Thoracic aorta (tissue), 2 donors: ENCODE measurements around the gene MGLL. TPM values are rescaled to one million over a fixed set of nuclear protein-coding genes. Genes with fewer than 3 reads are reported as not detected.

Source experiments
- ATAC-seq: fragments of 150-250 bp; one replicate; pipeline ENCODE4 v1.8.0; 2017; ENCODE audit warnings: low read depth; ENCODE audit not compliant: insufficient number of reproducible peaks, low FRiP score
- DNase-seq: peaks from one replicate; pipeline ENCODE4 v3.0.0-alpha.2; 2020; ENCODE audit warnings: low spot score
- H3K27ac ChIP-seq, 2 donors: fragments of 200-600 bp; sonication (generic); 1 replicate in 1 of 2; 2 replicates in 1 of 2; pipeline ENCODE4 v1.5.1; 2016; ENCODE audit warnings: mild to moderate bottlenecking in 2 of 2, moderate library complexity in 2 of 2
- H3K27me3 ChIP-seq: fragments of 200-600 bp; sonication (generic); replicated peaks from 2 replicates; pipeline ENCODE4 v1.6.0; 2016; ENCODE audit warnings: mild to moderate bottlenecking; ENCODE audit not compliant: insufficient read depth
- H3K36me3 ChIP-seq: fragments of 200-600 bp; sonication (generic); one replicate; pipeline ENCODE4 v1.5.1; 2016
- H3K4me1 ChIP-seq, 2 donors: fragments of 200-600 bp; sonication (generic); 1 replicate in 1 of 2; 2 replicates in 1 of 2; pipeline versions ENCODE4 v1.5.1 to v1.6.0; 2016; ENCODE audit warnings: low read depth in 2 of 2, mild to moderate bottlenecking in 1 of 2; ENCODE audit not compliant: control insufficient read depth in 1 of 2
- H3K4me3 ChIP-seq: fragments of 200-600 bp; sonication (generic); 2 replicates; pipeline ENCODE4 v1.5.1; 2016; ENCODE audit warnings: mild to moderate bottlenecking
- H3K9me3 ChIP-seq: fragments of 200-600 bp; sonication (generic); 2 replicates; pipeline ENCODE4 v1.5.1; 2016
- total RNA-seq, 2 donors: library from RNA; depleted of rRNA; stranded (reverse); fragments of >200 nt; gene quantifications; one replicate each; pipeline versions ENCODE4 v1.1.0 to v1.2.3, GENCODE V29; 2016
- TF ChIP-seq, protein P1 (sequence below): fragments of 200-600 bp; sonication (generic); IDR thresholded peaks from one replicate; pipeline ENCODE4 v1.5.1; 2019; ENCODE audit warnings: antibody characterized with exemption

MGLL gene
- total RNA-seq, 2 donors from 2014 or later, result 57.6 to 71.8 TPM

DNA sequence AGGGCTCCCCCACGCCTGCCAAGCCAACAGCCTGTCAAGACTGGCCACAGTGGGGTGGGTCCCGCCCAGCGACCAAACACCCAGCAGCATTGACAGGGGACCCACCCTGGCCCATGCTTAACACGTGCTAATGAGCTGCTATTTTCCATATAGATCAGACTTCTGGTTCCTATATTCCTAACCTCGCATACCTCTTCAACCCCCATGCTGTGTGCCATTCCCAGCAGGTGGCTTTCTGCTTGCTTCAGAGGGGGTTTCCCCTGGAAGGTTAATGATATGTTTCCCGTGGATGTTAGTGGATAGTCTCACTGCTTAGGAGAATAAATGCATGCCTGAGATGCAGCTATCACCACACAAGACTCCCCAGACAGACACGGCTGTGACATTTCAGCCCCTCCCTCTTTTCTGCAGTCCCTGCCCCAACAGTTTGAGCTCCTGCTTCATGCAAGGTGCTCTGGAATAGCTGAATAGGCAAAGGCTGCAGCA is 37.9 kb upstream of the MGLL start:
- no peaks in the 10 kb centered on the region for H3K9me3 ChIP-seq
- H3K4me3 ChIP-seq, result no peak overlapping the region
- ATAC-seq (no peak), DNase-seq (no peak)
- H3K27me3 ChIP-seq, result no peaks in the 10 kb centered on the region
- no peaks in the 10 kb centered on the region for H3K4me1 ChIP-seq
- no peaks in the 10 kb centered on the region for H3K36me3 ChIP-seq
- TF ChIP-seq, protein P1, sequence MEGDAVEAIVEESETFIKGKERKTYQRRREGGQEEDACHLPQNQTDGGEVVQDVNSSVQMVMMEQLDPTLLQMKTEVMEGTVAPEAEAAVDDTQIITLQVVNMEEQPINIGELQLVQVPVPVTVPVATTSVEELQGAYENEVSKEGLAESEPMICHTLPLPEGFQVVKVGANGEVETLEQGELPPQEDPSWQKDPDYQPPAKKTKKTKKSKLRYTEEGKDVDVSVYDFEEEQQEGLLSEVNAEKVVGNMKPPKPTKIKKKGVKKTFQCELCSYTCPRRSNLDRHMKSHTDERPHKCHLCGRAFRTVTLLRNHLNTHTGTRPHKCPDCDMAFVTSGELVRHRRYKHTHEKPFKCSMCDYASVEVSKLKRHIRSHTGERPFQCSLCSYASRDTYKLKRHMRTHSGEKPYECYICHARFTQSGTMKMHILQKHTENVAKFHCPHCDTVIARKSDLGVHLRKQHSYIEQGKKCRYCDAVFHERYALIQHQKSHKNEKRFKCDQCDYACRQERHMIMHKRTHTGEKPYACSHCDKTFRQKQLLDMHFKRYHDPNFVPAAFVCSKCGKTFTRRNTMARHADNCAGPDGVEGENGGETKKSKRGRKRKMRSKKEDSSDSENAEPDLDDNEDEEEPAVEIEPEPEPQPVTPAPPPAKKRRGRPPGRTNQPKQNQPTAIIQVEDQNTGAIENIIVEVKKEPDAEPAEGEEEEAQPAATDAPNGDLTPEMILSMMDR, result no peak
- no peak overlapping the region for H3K27ac ChIP-seq

DNA sequence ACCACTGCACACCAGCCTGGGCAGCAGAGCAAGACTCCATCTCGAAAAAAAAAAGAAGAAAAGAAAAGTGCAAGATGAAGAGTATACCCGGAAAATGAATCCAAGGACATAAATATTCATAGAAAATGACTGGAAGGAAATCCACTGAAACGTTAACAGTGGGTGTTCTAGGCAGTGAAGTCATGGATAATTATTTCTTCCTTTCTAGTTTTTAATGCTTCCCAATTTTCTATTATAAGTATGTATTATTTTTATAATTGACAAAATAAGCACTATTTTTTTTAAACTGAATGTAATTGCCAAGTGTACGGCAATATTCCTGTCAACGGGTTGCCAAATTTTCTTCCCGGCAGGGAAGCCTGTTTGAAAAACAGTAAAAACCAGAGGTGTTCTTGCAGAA is 37.4 kb upstream of the MGLL start:
- Histone ChIP-seq H3K36me3 (no peaks in the 10 kb centered on the region), H3K9me3 (no peaks in the 10 kb centered on the region), H3K4me3 (no peak overlapping the region), H3K27ac (no peak overlapping the region), H3K4me1 (no peaks in the 10 kb centered on the region), H3K27me3 (no peaks in the 10 kb centered on the region)
- ATAC-seq, result no peak
- TF ChIP-seq, protein P1, result no peak
- no peak for DNase-seq

DNA sequence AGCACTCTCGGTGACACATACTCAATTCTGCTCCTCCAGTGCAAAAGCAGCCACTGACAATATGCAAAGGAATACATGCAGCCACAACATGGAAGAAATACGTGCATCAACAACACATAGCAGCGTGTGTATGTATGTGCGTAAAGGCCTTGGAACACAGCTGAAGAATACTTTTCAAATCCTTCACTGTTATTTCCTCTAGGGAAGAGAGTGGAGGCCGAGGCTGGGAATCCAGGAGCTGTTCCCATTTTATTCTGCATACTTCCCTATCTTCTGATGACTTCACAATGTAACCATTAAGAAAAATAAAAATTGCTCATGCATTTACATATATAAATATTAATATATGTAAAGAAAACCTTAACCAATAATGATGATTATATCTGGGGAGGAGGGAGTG is 36.6 kb upstream of the MGLL start:
- TF ChIP-seq, protein P1, result no peak
- no peaks in the 10 kb centered on the region for H3K36me3 ChIP-seq
- H3K9me3 ChIP-seq, result no peaks in the 10 kb centered on the region
- no peak for DNase-seq
- no peak for ATAC-seq
- H3K4me1 ChIP-seq, result no peaks in the 10 kb centered on the region
- no peaks in the 10 kb centered on the region for H3K27me3 ChIP-seq
- H3K27ac ChIP-seq, result no peak overlapping the region
- no peak overlapping the region for H3K4me3 ChIP-seq

DNA sequence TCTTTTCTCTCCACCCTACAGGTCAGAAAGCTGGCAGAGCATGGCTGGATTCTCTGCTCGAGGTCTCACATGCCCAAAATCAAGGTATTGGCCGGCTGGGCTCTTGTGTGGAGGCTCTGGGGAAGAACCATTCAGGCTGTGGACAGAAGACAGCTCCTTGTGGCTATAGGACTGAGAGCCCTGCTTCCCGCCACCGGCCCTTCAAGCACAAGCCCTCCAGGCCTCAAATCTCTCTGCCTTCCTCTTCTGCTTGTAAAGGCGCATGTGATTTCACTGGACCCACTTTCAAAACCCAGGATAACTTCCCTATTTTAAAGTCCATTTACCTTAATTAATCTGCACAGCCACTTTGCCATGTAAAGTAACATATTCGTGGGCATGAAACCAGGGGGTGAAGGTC is 36.2 kb upstream of the MGLL start:
- Histone ChIP-seq H3K27me3 (no peaks in the 10 kb centered on the region), H3K36me3 (no peaks in the 10 kb centered on the region), H3K4me1 (no peaks in the 10 kb centered on the region), H3K27ac (no peak overlapping the region), H3K9me3 (no peaks in the 10 kb centered on the region), H3K4me3 (no peak overlapping the region)
- no peak for ATAC-seq
- TF ChIP-seq, protein P1, result no peak
- no peak for DNase-seq

DNA sequence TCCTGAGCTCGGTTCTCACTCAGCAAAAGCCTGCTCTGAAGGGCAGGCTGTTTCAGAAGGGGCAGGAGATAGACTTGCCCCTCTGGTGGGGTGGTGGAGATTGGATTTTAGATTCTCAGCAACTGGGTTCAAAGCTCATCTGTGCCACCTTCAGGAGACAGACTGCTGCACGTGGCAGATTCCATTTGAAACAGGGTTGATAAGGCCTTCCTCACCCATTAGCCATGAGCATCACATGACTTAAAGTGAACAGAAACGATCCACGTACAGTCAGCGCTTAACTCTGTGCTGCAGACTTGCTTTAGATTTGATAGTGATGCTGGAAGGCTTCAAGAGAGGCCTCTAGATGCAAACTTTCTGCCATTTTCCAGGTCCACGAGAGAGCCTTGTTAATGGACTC is 35.0 kb upstream of the MGLL start:
- no peak for ATAC-seq
- H3K4me1 ChIP-seq, result no peaks in the 10 kb centered on the region
- no peaks in the 10 kb centered on the region for H3K9me3 ChIP-seq
- DNase-seq, result no peak
- no peak overlapping the region for H3K27ac ChIP-seq
- no peak overlapping the region for H3K4me3 ChIP-seq
- no peaks in the 10 kb centered on the region for H3K27me3 ChIP-seq
- TF ChIP-seq, protein P1, result no peak
- no peaks in the 10 kb centered on the region for H3K36me3 ChIP-seq
